Calu3 (cell line): ENCODE measurements around the gene CNR2. TPM values are rescaled to one million over a fixed set of nuclear protein-coding genes. Genes with fewer than 3 reads are reported as not detected.

ENCODE experiments used
- BruUV-seq: library from RNA; stranded (reverse); fragments of 400-500 nt; replicated peaks from 2 replicates; lab custom pipeline; 2021; lab: Mats Ljungman, UMichigan
- CTCF ChIA-PET: fragments of 300-600 bp; sonication (Branson Sonifier 250); formaldehyde crosslinking; loops from one replicate; lab custom pipeline; 2022; ENCODE audit warnings: antibody characterized with exemption; lab: Charles Lee
- DNase-seq: peaks from one replicate; pipeline ENCODE4 v3.0.0; 2022
- H3K27ac Mint-ChIP-seq: one replicate; pipeline ENCODE4 v1.8.0; 2022; ENCODE audit warnings: mixed read lengths; ENCODE audit not compliant: unreplicated experiment
- H3K27me3 Mint-ChIP-seq: one replicate; pipeline ENCODE4 v1.8.0; 2022; ENCODE audit warnings: mixed read lengths; ENCODE audit not compliant: unreplicated experiment
- H3K36me3 Mint-ChIP-seq: one replicate; pipeline ENCODE4 v1.8.0; 2022; ENCODE audit warnings: mild to moderate bottlenecking, moderate library complexity, mixed read lengths; ENCODE audit not compliant: insufficient read depth, unreplicated experiment
- H3K4me1 Mint-ChIP-seq: one replicate; pipeline ENCODE4 v1.8.0; 2022; ENCODE audit warnings: mild to moderate bottlenecking, low read depth, mixed read lengths; ENCODE audit not compliant: unreplicated experiment
- H3K4me3 Mint-ChIP-seq: one replicate; pipeline ENCODE4 v1.8.0; 2022; ENCODE audit warnings: mild to moderate bottlenecking, low read depth, moderate library complexity, mixed read lengths; ENCODE audit not compliant: unreplicated experiment
- H3K9me3 Mint-ChIP-seq: one replicate; pipeline ENCODE4 v1.8.0; 2022; ENCODE audit warnings: low read depth, mixed read lengths; ENCODE audit not compliant: unreplicated experiment
- intact Hi-C: fragments of 100-400 bp; cut with micrococcal nuclease; formaldehyde crosslinking; loops from one replicate; pipeline ENCODE4 v1.10.0; 2022; ENCODE audit not compliant: unreplicated experiment
- total RNA-seq: library from RNA; stranded (reverse); gene quantifications from 2 replicates; pipeline ENCODE4 v1.2.3, GENCODE V29; 2022
- TF ChIP-seq, protein P1 (sequence below): fragments of 200-600 bp; IDR thresholded peaks from one replicate; pipeline ENCODE4 v1.8.0; 2022; ENCODE audit warnings: antibody characterized with exemption; ENCODE audit not compliant: unreplicated experiment

CNR2 gene
- total RNA-seq, 1 experiment from 2014 or later = not detected

DNA sequence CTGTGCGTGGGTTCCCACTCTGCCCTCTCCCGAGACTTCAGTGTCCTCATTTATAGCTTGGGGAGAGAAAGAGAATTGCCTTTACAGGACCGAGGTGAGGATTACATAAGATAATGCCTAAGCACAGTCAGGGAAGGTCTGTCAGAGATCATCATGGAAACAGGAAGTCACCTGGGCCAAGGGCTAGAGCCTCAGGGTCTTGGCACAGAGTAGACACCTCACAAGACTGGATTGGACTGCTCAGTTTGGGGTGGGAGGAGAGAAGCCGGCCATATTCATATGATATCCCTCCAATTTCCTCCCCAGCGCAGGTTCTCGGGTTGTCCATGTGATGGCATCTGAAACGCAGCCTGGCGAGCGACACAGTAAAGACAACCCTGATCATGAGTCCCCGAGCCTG lies 3.8 kb downstream of the CNR2 start:
- Mint-ChIP-seq H3K36me3 (no peaks in the 10 kb centered on the region), H3K27ac (no peak overlapping the region), H3K4me1 (peaks cover 9% of the 10 kb centered on the region), H3K9me3 (no peaks in the 10 kb centered on the region), H3K27me3 (no peaks in the 10 kb centered on the region), H3K4me3 (no peak overlapping the region)
- intact Hi-C loops = no loop called here
- DNase-seq = no peak
- CTCF ChIA-PET = no interaction called here
- no TSS peak for BruUV-seq
- TF ChIP-seq, protein P1, sequence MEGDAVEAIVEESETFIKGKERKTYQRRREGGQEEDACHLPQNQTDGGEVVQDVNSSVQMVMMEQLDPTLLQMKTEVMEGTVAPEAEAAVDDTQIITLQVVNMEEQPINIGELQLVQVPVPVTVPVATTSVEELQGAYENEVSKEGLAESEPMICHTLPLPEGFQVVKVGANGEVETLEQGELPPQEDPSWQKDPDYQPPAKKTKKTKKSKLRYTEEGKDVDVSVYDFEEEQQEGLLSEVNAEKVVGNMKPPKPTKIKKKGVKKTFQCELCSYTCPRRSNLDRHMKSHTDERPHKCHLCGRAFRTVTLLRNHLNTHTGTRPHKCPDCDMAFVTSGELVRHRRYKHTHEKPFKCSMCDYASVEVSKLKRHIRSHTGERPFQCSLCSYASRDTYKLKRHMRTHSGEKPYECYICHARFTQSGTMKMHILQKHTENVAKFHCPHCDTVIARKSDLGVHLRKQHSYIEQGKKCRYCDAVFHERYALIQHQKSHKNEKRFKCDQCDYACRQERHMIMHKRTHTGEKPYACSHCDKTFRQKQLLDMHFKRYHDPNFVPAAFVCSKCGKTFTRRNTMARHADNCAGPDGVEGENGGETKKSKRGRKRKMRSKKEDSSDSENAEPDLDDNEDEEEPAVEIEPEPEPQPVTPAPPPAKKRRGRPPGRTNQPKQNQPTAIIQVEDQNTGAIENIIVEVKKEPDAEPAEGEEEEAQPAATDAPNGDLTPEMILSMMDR = no peak

GRCh38 chr1:23908453-23909341 lies 4.5 kb downstream of the CNR2 start:
- CTCF ChIA-PET = no interaction called here
- intact Hi-C loops = no loop called here
- H3K9me3 Mint-ChIP-seq = no peaks in the 10 kb centered on the region
- no TSS peak for BruUV-seq
- H3K27ac Mint-ChIP-seq = no peak overlapping the region
- no peak for DNase-seq
- no peaks in the 10 kb centered on the region for H3K36me3 Mint-ChIP-seq
- peaks cover 6% of the 10 kb centered on the region for H3K27me3 Mint-ChIP-seq
- H3K4me3 Mint-ChIP-seq = no peak overlapping the region
- TF ChIP-seq, protein P1 = no peak
- peaks cover 12% of the 10 kb centered on the region for H3K4me1 Mint-ChIP-seq

DNA sequence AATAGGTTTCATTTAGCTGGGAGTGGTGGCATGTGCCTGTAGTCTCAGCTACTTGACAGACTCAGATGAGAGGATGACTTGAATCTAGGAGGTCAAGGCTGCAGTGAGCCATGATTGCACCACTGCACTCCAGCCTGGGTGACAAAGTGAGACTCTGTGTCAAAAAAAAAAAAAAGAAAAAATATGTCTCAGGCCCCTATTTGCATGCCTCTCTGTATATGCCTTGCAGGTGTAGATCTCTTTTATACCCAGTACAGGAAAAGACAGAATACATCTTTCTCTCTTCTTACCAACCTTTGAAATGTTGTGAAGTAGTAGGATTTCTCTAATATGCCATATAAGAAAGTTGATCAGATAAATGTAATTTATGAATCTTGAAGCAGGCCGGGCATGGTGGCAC lies 6.4 kb downstream of the CNR2 start:
- no peaks in the 10 kb centered on the region for H3K9me3 Mint-ChIP-seq
- H3K4me1 Mint-ChIP-seq = peaks cover 12% of the 10 kb centered on the region
- TF ChIP-seq, protein P1 = no peak
- CTCF ChIA-PET = interaction anchor here (0.7 kb wide), 1 partner anchor 52 kb away, joined by 3 read pairs; no protein-coding TSS in a partner anchor
- H3K27me3 Mint-ChIP-seq = peaks cover 23% of the 10 kb centered on the region
- DNase-seq = no peak
- no peak overlapping the region for H3K4me3 Mint-ChIP-seq
- no TSS peak for BruUV-seq
- H3K27ac Mint-ChIP-seq = no peak overlapping the region
- no peaks in the 10 kb centered on the region for H3K36me3 Mint-ChIP-seq
- intact Hi-C loops = no loop called here

DNA sequence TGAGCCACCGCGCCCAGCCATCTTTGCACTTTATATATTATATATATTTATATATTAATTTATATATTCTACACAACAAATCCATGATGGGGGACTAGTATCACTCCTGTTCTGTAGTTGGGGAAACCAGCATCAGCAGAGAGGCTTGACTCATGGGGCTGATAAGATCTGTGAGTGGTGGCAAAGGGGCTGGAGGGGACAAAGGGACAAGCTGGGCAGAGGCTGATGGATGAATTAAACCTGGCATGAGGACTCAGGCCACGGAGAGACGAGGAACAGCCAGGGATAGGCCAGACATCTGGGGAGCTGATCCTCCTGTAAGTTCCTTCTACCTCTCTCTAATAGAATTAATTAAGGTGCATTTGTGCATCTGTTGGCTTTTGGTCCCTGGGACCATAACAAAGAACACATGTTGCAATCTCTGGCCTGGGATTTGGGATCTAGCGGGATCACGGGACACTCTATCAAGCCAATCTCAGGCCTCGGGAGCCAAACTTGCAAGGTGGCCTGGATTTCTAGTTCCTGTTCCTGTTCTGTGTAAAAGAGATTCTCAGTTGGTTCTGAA lies 7.6 kb downstream of the CNR2 start:
- no TSS peak for BruUV-seq
- Mint-ChIP-seq H3K36me3 (no peaks in the 10 kb centered on the region), H3K27ac (no peak overlapping the region), H3K27me3 (peaks cover 35% of the 10 kb centered on the region), H3K4me1 (peaks cover 12% of the 10 kb centered on the region), H3K9me3 (no peaks in the 10 kb centered on the region), H3K4me3 (no peak overlapping the region)
- intact Hi-C loops = no loop called here
- CTCF ChIA-PET = no interaction called here
- DNase-seq = no peak
- TF ChIP-seq, protein P1 = no peak
